Muscle of leg (tissue), 11 donors: ENCODE results near the gene LILRB4. TPM values are rescaled to one million over a fixed set of nuclear protein-coding genes. Genes with fewer than 3 reads are reported as not detected.
"Not testable (repeated sequence)": the region's sequence is repeated elsewhere in the genome, so short reads cannot be mapped to it uniquely, and the experiment has no call there.

ENCODE experiments used
- DNase-seq: peaks from one replicate; pipeline ENCODE4 v3.0.0; 2013
- H3K27ac ChIP-seq: one replicate; pipeline ENCODE4 v1.5.1; 2013; ENCODE audit warnings: mild to moderate bottlenecking, low read length, control low read depth
- H3K27me3 ChIP-seq: one replicate; pipeline ENCODE4 v1.6.1; 2013; ENCODE audit warnings: low read length; ENCODE audit not compliant: control insufficient read depth, insufficient read depth
- H3K36me3 ChIP-seq: one replicate; pipeline ENCODE4 v1.6.1; 2013; ENCODE audit warnings: low read length; ENCODE audit not compliant: control insufficient read depth, insufficient read depth
- H3K4me1 ChIP-seq: one replicate; pipeline ENCODE4 v1.6.1; 2013; ENCODE audit warnings: low read length; ENCODE audit not compliant: control insufficient read depth, insufficient read depth
- H3K4me3 ChIP-seq: one replicate; pipeline ENCODE4 v1.5.1; 2013; ENCODE audit warnings: low read length, control low read depth
- H3K9me3 ChIP-seq: replicated peaks from 2 replicates; pipeline ENCODE4 v1.6.1; 2013; ENCODE audit warnings: low read depth, low read length; ENCODE audit not compliant: control insufficient read depth
- WGBS: methylation state at CpG from one replicate; pipeline ENCODE4 v1.1.5; 2013; ENCODE audit warnings: missing lambda C conversion rate; ENCODE audit not compliant: insufficient coverage; 5-methylcytosine and 5-hydroxymethylcytosine counted together
- polyA plus RNA-seq, 8 donors: library from polyadenylated mRNA; unstranded; fragments of 120-200 nt; gene quantifications; one replicate each; pipeline versions ENCODE4 v1.2.1 to v1.2.3, GENCODE V29; 2013; ENCODE audit warnings: inconsistent platforms in 1 of 8, low replicate concordance in 1 of 8; ENCODE audit not compliant: insufficient read length in 8 of 8, insufficient read depth in 1 of 8
- total RNA-seq: library from RNA; stranded (reverse); fragments of 120-200 nt; gene quantifications from one replicate; pipeline ENCODE4 v1.2.4, GENCODE V29; 2013

The LILRB4 gene
- total and polyA plus RNA-seq, 9 donors, result 0.71 to 2.1 (median 1.2) TPM

DNA sequence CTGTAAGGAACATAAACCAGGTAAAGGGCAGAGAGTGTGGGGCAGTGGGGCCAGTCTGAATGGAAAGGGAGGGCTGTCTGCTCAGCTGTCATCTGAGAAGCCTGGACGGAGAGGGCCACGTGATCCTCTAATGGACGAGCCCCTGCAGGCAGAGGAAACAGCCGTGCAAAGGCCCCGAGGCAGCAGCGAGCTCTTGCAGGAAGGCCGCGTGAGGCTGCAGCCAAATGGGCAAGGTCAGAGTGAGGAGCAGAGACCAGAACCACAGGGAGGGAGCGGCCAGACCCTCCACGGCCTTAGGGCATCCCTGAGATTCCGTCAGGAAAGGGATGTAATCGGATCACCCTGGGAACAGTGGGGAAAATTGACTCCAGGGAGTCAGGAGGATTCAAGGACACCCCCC is 4.4 kb downstream of the LILRB4 start:
- no peaks in the 10 kb centered on the region for H3K4me1 ChIP-seq
- DNase-seq, result no peak
- no peak overlapping the region for H3K27ac ChIP-seq
- no peak overlapping the region for H3K4me3 ChIP-seq
- H3K27me3 ChIP-seq, result no peaks in the 10 kb centered on the region
- WGBS, result 88% methylated on average over 8 of the region's 12 CpGs
- H3K9me3 ChIP-seq, result peaks cover 18% of the 10 kb centered on the region
- no peaks in the 10 kb centered on the region for H3K36me3 ChIP-seq

DNA sequence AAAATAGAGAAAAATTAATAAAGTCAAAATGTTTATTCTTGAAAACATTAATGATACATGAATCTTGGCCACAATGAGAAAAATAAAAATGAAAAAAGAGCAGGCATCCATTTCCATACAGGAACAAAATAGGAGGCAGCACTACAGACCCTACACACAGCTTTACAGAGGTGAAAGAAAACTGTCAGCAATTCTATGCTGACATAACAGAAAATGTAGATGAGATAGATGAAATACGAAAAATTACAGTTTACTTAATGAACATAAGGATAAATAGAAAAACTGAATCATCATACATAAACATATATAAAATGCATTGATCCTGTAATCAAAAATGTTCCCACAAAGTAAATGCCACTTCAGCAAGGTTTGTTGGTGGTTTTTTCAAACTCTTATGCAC is 5.6 kb downstream of the LILRB4 start:
- Histone ChIP-seq H3K27ac (no peak overlapping the region), H3K36me3 (no peaks in the 10 kb centered on the region), H3K9me3 (peaks cover 14% of the 10 kb centered on the region), H3K4me3 (no peak overlapping the region), H3K4me1 (no peaks in the 10 kb centered on the region), H3K27me3 (no peaks in the 10 kb centered on the region)
- no CpG with 5 or more reads among the region's 1 CpG for WGBS
- DNase-seq, result no peak

DNA sequence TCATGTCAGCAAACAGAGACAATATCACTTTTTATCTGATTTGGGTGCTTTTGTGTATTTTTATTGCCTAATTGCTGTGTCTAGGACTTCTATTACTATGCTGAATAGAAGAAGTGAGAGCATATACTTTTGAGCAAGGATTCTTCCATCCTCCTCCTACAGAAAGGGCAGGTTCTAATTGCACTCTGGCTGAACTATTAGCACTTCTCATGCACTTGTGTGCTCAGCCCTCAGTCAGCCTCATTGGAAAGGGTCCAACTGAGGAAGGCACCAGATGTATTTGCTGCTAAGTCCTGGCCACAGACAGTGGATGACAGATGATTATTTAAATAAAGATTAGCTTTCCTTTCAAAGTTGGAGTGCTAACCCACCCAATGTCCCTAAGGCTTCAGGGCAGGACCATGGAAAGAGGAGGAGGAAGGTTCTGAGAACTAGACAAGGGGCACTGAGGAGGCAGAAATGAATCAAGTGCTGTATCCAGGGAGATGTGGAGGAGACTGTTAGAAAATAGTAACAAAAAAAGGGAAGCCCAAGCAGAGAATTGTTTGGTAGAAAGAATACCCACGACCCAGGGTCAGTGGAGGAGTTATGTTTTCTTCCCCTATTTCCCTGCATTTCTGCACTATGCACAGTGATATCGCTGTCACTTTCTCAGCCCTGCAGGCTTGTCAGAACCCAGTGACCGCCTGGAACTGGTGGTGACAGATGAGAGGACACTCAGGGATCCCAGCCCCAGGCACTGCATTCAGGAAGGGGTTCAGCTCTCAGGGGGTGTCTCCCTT is 8.0 kb downstream of the LILRB4 start:
- H3K27ac ChIP-seq, result no peak overlapping the region
- WGBS, result no CpG with 5 or more reads among the region's 3 CpGs
- no peaks in the 10 kb centered on the region for H3K4me1 ChIP-seq
- H3K4me3 ChIP-seq, result no peak overlapping the region
- H3K36me3 ChIP-seq, result no peaks in the 10 kb centered on the region
- peak; percentile 24 for DNase-seq
- H3K9me3 ChIP-seq, result peaks cover 7% of the 10 kb centered on the region
- H3K27me3 ChIP-seq, result no peaks in the 10 kb centered on the region

DNA sequence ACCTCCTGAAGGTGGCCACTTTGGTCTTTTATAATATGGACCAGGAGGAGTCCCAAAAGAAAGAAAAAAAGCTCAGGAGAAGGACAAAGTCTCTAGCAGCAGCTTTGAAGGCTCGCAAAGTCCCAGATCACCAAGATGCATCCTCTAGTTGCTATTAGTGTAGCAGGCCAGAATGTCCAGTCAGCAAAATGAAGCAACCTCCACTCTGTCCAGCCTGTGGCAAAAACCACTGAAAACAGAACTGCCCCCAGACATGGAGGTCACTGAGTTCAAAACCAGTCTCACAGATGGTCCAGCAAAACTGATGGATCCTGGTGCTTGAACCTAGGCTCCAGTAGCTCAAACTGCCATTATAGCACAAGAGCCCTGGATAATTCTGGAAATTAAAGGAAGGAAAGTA is 10.4 kb downstream of the LILRB4 start:
- no peaks in the 10 kb centered on the region for H3K27me3 ChIP-seq
- DNase-seq, result peak; percentile 40

DNA sequence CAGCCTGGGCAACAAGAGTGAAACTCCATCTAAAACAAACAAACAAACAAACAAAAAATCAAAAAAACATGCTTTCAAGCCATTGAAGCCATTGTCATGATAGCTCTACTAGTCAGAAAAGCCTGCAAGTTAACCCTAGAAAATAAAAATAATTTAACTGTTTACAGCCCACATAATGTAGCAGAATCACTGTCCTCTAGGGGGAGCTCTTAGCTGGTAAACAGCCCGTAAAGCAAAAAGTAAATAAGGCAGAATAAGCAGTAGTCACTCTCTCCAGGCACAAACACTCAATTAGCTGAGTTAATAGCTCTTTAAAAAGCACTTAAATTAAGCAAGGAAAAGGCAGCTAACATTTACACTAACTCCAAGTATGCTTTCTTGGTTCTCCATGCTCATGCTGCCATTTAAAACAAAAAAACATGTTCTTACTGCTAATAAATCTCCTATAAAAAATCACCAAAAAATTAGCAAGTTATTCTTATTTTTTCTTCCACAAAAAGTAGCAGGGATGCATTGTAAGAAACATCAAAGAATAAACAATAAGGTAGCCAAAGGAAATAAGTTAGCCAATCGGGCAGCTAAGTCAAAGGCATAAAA is 11.3 kb downstream of the LILRB4 start:
- no peaks in the 10 kb centered on the region for H3K27me3 ChIP-seq

More for the DNA sequence above, 10.4 kb downstream of the LILRB4 start:
- WGBS, result 88% methylated on average over 1 of the region's 1 CpG
- no peak overlapping the region for H3K27ac ChIP-seq
- H3K4me1 ChIP-seq, result no peaks in the 10 kb centered on the region
- no peak overlapping the region for H3K4me3 ChIP-seq
- H3K9me3 ChIP-seq, result no peaks in the 10 kb centered on the region
- H3K36me3 ChIP-seq, result no peaks in the 10 kb centered on the region

DNA sequence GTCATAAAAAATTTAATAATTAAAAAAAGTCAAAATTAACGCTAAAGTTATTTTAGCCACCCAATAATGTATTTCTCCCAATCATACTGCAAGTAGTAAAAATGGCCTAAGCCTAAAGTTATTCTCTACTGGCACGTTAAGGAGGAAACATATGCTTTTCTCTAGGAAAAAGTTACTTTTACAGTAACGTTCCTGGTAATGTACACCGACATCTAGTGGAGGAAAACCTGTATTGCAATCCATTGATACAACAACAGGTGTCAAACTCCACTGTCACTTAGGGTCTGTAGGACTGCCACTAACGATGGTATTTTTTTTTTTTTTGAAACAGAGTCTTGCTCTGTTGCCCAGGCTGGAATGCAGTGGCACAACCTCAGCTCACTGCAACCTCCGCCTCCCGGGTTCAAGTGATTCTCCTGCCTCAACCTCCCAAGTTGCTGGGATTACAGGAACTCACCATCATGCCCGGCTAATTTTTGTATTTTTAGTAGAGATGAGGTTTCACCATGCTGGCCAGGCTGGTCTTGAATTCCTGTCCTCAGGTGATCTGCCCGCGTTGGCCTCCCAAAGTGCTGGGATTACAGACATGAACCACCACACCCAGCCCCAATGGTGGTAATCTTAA is 13.5 kb downstream of the LILRB4 start:
- 30% methylated on average over 2 of the region's 10 CpGs for WGBS
- not testable (repeated sequence) for H3K36me3 ChIP-seq, H3K27me3 ChIP-seq, H3K4me1 ChIP-seq, H3K27ac ChIP-seq, H3K4me3 ChIP-seq, H3K9me3 ChIP-seq
- peak; percentile 67 for DNase-seq

More for the DNA sequence above, 11.3 kb downstream of the LILRB4 start:
- no peak for DNase-seq
- Histone ChIP-seq H3K4me3 (no peak overlapping the region), H3K4me1 (no peaks in the 10 kb centered on the region), H3K9me3 (no peaks in the 10 kb centered on the region), H3K36me3 (no peaks in the 10 kb centered on the region), H3K27ac (no peak overlapping the region)
- WGBS, result no CpG with 5 or more reads among the region's 2 CpGs

DNA sequence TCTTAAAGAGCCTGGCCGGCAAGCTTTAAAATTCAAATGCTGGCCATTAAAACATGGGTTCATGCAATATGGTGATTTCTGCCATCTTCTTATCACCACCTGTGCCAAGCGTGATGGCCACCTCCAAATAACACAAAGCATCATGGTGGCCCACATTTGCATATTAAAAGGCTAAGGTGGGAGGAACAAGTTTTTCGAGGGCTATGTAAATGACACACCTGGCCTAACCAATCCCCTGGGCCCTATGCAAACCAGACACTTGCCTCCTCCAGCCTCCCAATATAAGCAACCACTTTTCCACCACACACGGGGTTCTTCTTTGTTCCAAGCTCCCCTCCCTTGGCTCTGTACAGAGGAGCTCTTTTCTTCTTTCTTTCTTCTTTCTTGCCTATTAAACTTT is 14.4 kb downstream of the LILRB4 start:
- Histone ChIP-seq H3K4me3 (no peak overlapping the region), H3K4me1 (no peaks in the 10 kb centered on the region), H3K36me3 (no peaks in the 10 kb centered on the region), H3K27me3 (no peaks in the 10 kb centered on the region), H3K27ac (no peak overlapping the region), H3K9me3 (no peaks in the 10 kb centered on the region)
- 52% methylated on average over 3 of the region's 4 CpGs for WGBS
- no peak for DNase-seq

DNA sequence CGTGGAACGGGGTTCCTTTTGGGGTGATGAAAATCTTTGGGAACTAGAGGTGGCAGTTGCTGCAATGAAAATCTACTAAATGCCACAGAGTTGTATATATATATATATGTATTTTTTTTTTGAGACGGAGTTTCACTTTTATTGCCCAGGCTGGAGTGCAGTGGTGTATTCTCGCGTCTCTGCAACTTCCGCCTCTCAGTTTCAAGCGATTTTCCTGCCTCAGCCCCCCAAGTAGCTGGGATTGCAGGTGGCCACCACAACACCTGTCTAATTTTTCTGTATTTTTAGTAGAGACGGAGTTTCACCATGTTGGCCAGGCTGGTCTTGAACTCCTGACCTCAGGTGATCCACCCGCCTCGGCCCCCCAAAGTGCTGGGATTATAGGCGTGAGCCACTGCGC is 18.8 kb downstream of the LILRB4 start:
- not testable (repeated sequence) for H3K9me3 ChIP-seq, DNase-seq, H3K4me3 ChIP-seq, H3K27me3 ChIP-seq, H3K36me3 ChIP-seq, H3K4me1 ChIP-seq, H3K27ac ChIP-seq
- 40% methylated on average over 1 of the region's 12 CpGs for WGBS

DNA sequence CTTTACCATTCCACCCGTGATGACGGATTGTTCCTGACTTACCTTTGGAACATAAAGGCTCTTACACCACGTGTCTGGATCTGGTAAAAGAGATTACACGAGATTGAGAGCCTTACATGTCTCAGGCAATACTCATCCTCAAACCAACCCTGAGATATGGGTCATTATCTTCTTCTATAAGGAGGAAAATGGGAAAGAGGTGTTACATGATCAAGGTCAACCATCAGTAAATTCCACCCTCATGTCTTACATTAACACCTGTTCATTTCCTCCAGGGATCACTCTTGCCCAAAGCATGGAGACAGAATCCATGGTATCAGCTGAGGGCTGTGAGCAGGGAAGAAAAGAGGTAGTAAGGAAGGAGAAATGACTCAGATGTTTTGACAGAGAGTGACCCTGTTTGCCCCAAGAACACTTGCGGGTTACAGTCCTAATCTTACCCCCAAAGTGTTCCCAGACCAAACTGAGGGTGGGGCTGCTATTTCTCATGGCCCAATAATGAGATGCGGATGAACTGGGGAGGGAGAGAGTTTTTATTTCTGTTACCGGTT is 19.6 kb downstream of the LILRB4 start:
- WGBS, result no CpG with 5 or more reads among the region's 7 CpGs
- no peaks in the 10 kb centered on the region for H3K36me3 ChIP-seq
- no peaks in the 10 kb centered on the region for H3K27me3 ChIP-seq
- no peaks in the 10 kb centered on the region for H3K4me1 ChIP-seq
- H3K27ac ChIP-seq, result no peak overlapping the region
- H3K4me3 ChIP-seq, result no peak overlapping the region
- no peak for DNase-seq
- peaks cover 4% of the 10 kb centered on the region for H3K9me3 ChIP-seq

DNA sequence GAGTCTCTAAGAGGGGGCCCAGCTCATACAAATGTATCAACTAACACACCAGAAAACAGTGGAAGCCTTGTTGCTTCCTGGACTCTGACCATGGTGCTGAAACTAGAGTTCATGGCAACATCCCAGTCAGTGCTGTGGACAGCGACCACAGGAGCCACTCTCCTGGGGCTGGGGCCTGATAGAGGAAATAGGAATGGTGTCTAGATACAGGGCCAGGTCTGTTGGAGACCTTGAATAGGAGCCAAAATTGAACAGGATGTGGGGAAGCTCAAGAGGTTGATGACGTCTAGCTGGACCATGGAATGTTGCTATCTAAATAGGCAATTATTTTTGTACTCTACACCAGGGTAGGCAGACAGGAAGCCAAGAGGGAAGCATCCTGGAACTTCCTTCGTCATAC is 21.7 kb downstream of the LILRB4 start:
- H3K4me1 ChIP-seq, result no peaks in the 10 kb centered on the region
- DNase-seq, result peak; percentile 48
- no peak overlapping the region for H3K27ac ChIP-seq
- peaks cover 4% of the 10 kb centered on the region for H3K9me3 ChIP-seq
- 19% methylated on average over 2 of the region's 3 CpGs for WGBS
- H3K4me3 ChIP-seq, result no peak overlapping the region
- no peaks in the 10 kb centered on the region for H3K27me3 ChIP-seq
- no peaks in the 10 kb centered on the region for H3K36me3 ChIP-seq
